ENCODE data around the gene SUN1. TPM values are rescaled to one million over a fixed set of nuclear protein-coding genes. Genes with fewer than 3 reads are reported as not detected.
"Not testable (repeated sequence)": the region's sequence is repeated elsewhere in the genome, so short reads cannot be mapped to it uniquely, and the experiment has no call there.

Gene SUN1
- polyA plus RNA-seq, 1 donor, result 128 TPM

- Histone ChIP-seq H3K27me3 (ENCODE audit: control insufficient read depth, insufficient read depth, low read length) (no peaks in the 10 kb centered on the region), H3K36me3 (ENCODE audit: control insufficient read depth, insufficient read depth, low read length) (peaks cover 58% of the 10 kb centered on the region), H3K4me3 (ENCODE audit: low read length) (no peak overlapping the region), H3K9me3 (ENCODE audit: control insufficient read depth, low read depth, low read length) (peaks cover 18% of the 10 kb centered on the region), H3K4me1 (ENCODE audit: control insufficient read depth, insufficient read depth, low read length) (peaks cover 2% of the 10 kb centered on the region), H3K27ac (ENCODE audit: low read length) (no peak overlapping the region)
- DNase-seq, result no peak
- WGBS (ENCODE audit: insufficient coverage, low lambda C conversion rate), result no CpG with 5 or more reads among the region's 15 CpGs
These were observed 12.2 kb downstream of the SUN1 start for GRCh38 chr7:844514-844913.

GRCh38 chr7:845091-845490 is 12.8 kb downstream of the SUN1 start:
- WGBS (ENCODE audit: insufficient coverage, low lambda C conversion rate), result no CpG with 5 or more reads among the region's 22 CpGs
- peaks cover 57% of the 10 kb centered on the region for H3K36me3 ChIP-seq (ENCODE audit: control insufficient read depth, insufficient read depth, low read length)

DNA sequence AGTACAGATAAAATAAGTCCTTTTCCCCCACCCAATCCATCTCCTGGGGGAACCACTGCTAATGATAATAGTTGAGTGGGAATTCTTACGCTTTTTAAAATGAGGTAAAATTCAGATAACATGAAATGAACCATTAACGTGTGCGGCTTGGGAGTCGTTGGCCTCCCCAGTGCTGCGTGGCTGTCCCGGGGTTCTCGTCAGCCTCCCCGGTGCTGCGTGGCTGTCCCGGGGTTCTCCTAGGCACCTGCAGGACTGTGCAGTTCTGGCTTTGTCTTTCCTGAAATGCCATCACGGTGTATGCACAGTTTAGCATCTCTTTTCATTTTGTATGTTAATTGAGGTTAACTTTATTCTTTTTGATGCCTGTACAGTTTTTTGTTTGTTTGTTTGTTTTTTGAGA is 13.5 kb downstream of the SUN1 start:
- no CpG with 5 or more reads among the region's 11 CpGs for WGBS (ENCODE audit: insufficient coverage, low lambda C conversion rate)
- Histone ChIP-seq H3K27ac (ENCODE audit: low read length) (no peak overlapping the region), H3K9me3 (ENCODE audit: control insufficient read depth, low read depth, low read length) (peaks cover 15% of the 10 kb centered on the region), H3K27me3 (ENCODE audit: control insufficient read depth, insufficient read depth, low read length) (no peaks in the 10 kb centered on the region), H3K36me3 (ENCODE audit: control insufficient read depth, insufficient read depth, low read length) (peaks cover 57% of the 10 kb centered on the region), H3K4me3 (ENCODE audit: low read length) (no peak overlapping the region), H3K4me1 (ENCODE audit: control insufficient read depth, insufficient read depth, low read length) (peaks cover 2% of the 10 kb centered on the region)
- DNase-seq, result no peak

More at GRCh38 chr7:845091-845490, 12.8 kb downstream of the SUN1 start:
- H3K27me3 ChIP-seq (ENCODE audit: control insufficient read depth, insufficient read depth, low read length), result no peaks in the 10 kb centered on the region
- no peak overlapping the region for H3K27ac ChIP-seq (ENCODE audit: low read length)
- no peak overlapping the region for H3K4me3 ChIP-seq (ENCODE audit: low read length)
- DNase-seq, result no peak
- H3K9me3 ChIP-seq (ENCODE audit: control insufficient read depth, low read depth, low read length), result peaks cover 18% of the 10 kb centered on the region
- H3K4me1 ChIP-seq (ENCODE audit: control insufficient read depth, insufficient read depth, low read length), result peaks cover 2% of the 10 kb centered on the region

- not testable (repeated sequence) for DNase-seq; H3K27ac ChIP-seq (ENCODE audit: low read length); H3K4me1 ChIP-seq (ENCODE audit: control insufficient read depth, insufficient read depth, low read length); H3K4me3 ChIP-seq (ENCODE audit: low read length); H3K27me3 ChIP-seq (ENCODE audit: control insufficient read depth, insufficient read depth, low read length)
- peaks cover 15% of the 10 kb centered on the region for H3K9me3 ChIP-seq (ENCODE audit: control insufficient read depth, low read depth, low read length)
- H3K36me3 ChIP-seq (ENCODE audit: control insufficient read depth, insufficient read depth, low read length), result peaks cover 65% of the 10 kb centered on the region
- no CpG with 5 or more reads among the region's 37 CpGs for WGBS (ENCODE audit: insufficient coverage, low lambda C conversion rate)
These were observed 14.8 kb downstream of the SUN1 start for GRCh38 chr7:846958-847650.

GRCh38 chr7:847728-848127 is 15.5 kb downstream of the SUN1 start:
- WGBS (ENCODE audit: insufficient coverage, low lambda C conversion rate), result no CpG with 5 or more reads among the region's 28 CpGs

DNA sequence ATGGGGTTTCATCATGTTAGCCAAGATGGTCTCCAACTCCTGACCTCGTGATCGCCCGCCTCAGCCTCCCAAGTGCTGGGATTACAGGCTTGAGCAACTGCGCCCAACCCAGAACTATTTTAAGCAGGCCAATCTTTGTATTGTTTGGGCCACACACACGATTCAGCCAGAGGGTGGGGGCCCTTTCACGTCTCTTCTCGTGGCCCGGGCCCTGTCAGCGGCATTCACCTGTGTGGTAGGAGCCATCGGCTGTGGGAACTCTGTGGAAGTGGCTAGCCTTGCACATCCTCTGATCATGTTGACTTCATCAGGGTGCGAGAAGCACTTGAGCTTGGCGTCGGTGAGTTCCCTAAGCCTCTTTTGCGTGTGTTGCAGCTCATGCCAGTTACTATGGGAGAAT is 16.9 kb downstream of the SUN1 start:
- Histone ChIP-seq H3K36me3 (ENCODE audit: control insufficient read depth, insufficient read depth, low read length) (peaks cover 66% of the 10 kb centered on the region), H3K27ac (ENCODE audit: low read length) (no peak overlapping the region), H3K4me1 (ENCODE audit: control insufficient read depth, insufficient read depth, low read length) (no peaks in the 10 kb centered on the region), H3K9me3 (ENCODE audit: control insufficient read depth, low read depth, low read length) (peaks cover 15% of the 10 kb centered on the region), H3K4me3 (ENCODE audit: low read length) (no peak overlapping the region), H3K27me3 (ENCODE audit: control insufficient read depth, insufficient read depth, low read length) (no peaks in the 10 kb centered on the region)
- DNase-seq, result no peak
- WGBS (ENCODE audit: insufficient coverage, low lambda C conversion rate), result no CpG with 5 or more reads among the region's 14 CpGs

More at GRCh38 chr7:847728-848127, 15.5 kb downstream of the SUN1 start:
- DNase-seq; H3K4me1 ChIP-seq (ENCODE audit: control insufficient read depth, insufficient read depth, low read length); H3K4me3 ChIP-seq (ENCODE audit: low read length); H3K27me3 ChIP-seq (ENCODE audit: control insufficient read depth, insufficient read depth, low read length); H3K27ac ChIP-seq (ENCODE audit: low read length): not testable (repeated sequence)
- peaks cover 65% of the 10 kb centered on the region for H3K36me3 ChIP-seq (ENCODE audit: control insufficient read depth, insufficient read depth, low read length)
- peaks cover 15% of the 10 kb centered on the region for H3K9me3 ChIP-seq (ENCODE audit: control insufficient read depth, low read depth, low read length)

GRCh38 chr7:849781-850180 is 17.5 kb downstream of the SUN1 start:
- H3K27ac ChIP-seq (ENCODE audit: low read length), result no peak overlapping the region
- DNase-seq, result no peak
- H3K9me3 ChIP-seq (ENCODE audit: control insufficient read depth, low read depth, low read length), result peaks cover 15% of the 10 kb centered on the region
- no peaks in the 10 kb centered on the region for H3K4me1 ChIP-seq (ENCODE audit: control insufficient read depth, insufficient read depth, low read length)
- H3K36me3 ChIP-seq (ENCODE audit: control insufficient read depth, insufficient read depth, low read length), result peaks cover 66% of the 10 kb centered on the region
- H3K27me3 ChIP-seq (ENCODE audit: control insufficient read depth, insufficient read depth, low read length), result no peaks in the 10 kb centered on the region
- WGBS (ENCODE audit: insufficient coverage, low lambda C conversion rate), result no CpG with 5 or more reads among the region's 19 CpGs
- no peak overlapping the region for H3K4me3 ChIP-seq (ENCODE audit: low read length)

DNA sequence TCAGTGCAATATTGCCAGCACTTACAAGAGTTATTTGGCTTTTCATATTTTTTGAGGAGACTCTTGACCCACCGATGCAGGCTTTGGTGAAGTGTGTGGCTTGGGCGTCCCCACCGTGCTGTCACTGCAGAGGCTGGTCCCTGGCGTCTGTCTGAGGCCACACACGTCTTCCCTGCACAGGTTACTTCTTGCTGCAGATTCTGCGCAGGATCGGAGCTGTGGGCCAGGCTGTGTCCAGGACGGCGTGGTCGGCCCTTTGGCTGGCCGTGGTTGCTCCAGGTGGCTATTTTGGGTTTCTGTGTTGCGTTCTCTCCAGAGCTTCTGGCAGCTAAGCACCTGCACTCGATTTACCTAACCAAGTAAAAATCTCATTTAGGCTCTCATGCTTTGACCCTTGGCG is 18.9 kb downstream of the SUN1 start:
- no peaks in the 10 kb centered on the region for H3K27me3 ChIP-seq (ENCODE audit: control insufficient read depth, insufficient read depth, low read length)
- no peak overlapping the region for H3K4me3 ChIP-seq (ENCODE audit: low read length)
- H3K36me3 ChIP-seq (ENCODE audit: control insufficient read depth, insufficient read depth, low read length), result peaks cover 70% of the 10 kb centered on the region
- no peak overlapping the region for H3K27ac ChIP-seq (ENCODE audit: low read length)
- no peaks in the 10 kb centered on the region for H3K4me1 ChIP-seq (ENCODE audit: control insufficient read depth, insufficient read depth, low read length)
- DNase-seq, result no peak
- WGBS (ENCODE audit: insufficient coverage, low lambda C conversion rate), result no CpG with 5 or more reads among the region's 14 CpGs
- peaks cover 13% of the 10 kb centered on the region for H3K9me3 ChIP-seq (ENCODE audit: control insufficient read depth, low read depth, low read length)

- WGBS (ENCODE audit: insufficient coverage, low lambda C conversion rate), result no CpG with 5 or more reads among the region's 33 CpGs
- no peak for DNase-seq
- Histone ChIP-seq H3K4me3 (ENCODE audit: low read length) (no peak overlapping the region), H3K4me1 (ENCODE audit: control insufficient read depth, insufficient read depth, low read length) (no peaks in the 10 kb centered on the region), H3K36me3 (ENCODE audit: control insufficient read depth, insufficient read depth, low read length) (peaks cover 83% of the 10 kb centered on the region), H3K27ac (ENCODE audit: low read length) (no peak overlapping the region), H3K9me3 (ENCODE audit: control insufficient read depth, low read depth, low read length) (peaks cover 2% of the 10 kb centered on the region), H3K27me3 (ENCODE audit: control insufficient read depth, insufficient read depth, low read length) (no peaks in the 10 kb centered on the region)
These were observed 21.3 kb downstream of the SUN1 start for GRCh38 chr7:853366-854117.

- Histone ChIP-seq H3K36me3 (ENCODE audit: control insufficient read depth, insufficient read depth, low read length) (peaks cover 84% of the 10 kb centered on the region), H3K4me1 (ENCODE audit: control insufficient read depth, insufficient read depth, low read length) (peaks cover 2% of the 10 kb centered on the region), H3K9me3 (ENCODE audit: control insufficient read depth, low read depth, low read length) (peaks cover 2% of the 10 kb centered on the region), H3K4me3 (ENCODE audit: low read length) (no peak overlapping the region), H3K27me3 (ENCODE audit: control insufficient read depth, insufficient read depth, low read length) (no peaks in the 10 kb centered on the region), H3K27ac (ENCODE audit: low read length) (no peak overlapping the region)
- WGBS (ENCODE audit: insufficient coverage, low lambda C conversion rate), result no CpG with 5 or more reads among the region's 32 CpGs
- no peak for DNase-seq
These were observed 22.0 kb downstream of the SUN1 start for GRCh38 chr7:854118-854775.

All from large intestine (tissue), 3 donors.